ENCODE measurements around the gene FAM25A. TPM values are rescaled to one million over a fixed set of nuclear protein-coding genes. Genes with fewer than 3 reads are reported as not detected.
"Not testable (repeated sequence)": the region's sequence is repeated elsewhere in the genome, so short reads cannot be mapped to it uniquely, and the experiment has no call there.

FAM25A gene
- polyA plus RNA-seq, 1 donor from 2014 or later = not detected

DNA sequence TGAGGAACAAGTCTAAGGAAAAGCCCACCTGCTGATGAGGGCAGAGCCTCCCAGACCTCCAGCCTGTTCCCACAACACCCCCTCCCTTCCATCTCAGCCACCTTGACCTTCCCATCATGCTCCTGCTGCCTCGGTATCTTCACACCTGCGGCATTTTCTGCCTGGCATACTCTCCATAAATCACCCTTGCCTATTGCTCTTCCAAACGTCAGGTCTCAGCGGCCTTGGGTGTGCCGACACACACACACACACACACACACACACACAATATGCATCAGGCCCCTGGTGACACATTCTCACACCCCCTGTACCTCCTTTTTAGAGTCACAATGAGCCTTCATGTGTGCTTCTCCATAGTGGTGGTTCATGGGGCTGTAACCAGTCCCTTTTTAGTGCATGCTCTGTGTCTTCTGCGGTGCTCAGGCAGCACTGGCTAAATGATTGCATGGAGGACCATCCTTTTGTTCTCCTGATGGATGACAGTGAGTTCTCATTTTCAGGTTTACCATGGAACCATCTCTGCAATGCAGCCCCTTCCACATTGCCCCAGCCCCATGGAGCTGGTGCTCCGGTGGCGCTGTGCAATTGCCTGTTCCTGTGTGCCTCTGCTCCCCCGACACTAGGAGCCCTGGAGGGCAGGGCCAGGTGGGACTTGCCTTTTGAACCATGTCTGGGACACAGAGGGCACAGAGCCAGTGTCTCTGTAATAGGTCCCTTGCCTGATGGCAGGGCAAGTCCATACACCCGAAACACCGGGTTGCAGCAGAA, 47.3 kb upstream of the FAM25A start (continued):
- no peak for TF ChIP-seq REST (IDR thresholded peaks at IDR 0.05; ENCODE audit: borderline replicate concordance)

- Histone ChIP-seq H4K20me1 (ENCODE audit: insufficient read depth) (no peaks in the 10 kb centered on the region), H2AFZ (ENCODE audit: low read depth, low read length) (no peak overlapping the region), H3K9ac (ENCODE audit: low read length) (no peak overlapping the region), H3K27ac (ENCODE audit: low read length) (no peak overlapping the region), H3K9me3 (ENCODE audit: low read length) (no peaks in the 10 kb centered on the region), H3K79me2 (replicated peaks; ENCODE audit: insufficient read depth, low read length) (no peaks in the 10 kb centered on the region), H3F3A (ENCODE audit: insufficient read depth, low read length, poor library complexity, severe bottlenecking) (no peaks in the 10 kb centered on the region), H3K36me3 (ENCODE audit: insufficient read depth, low read length) (no peaks in the 10 kb centered on the region), H3K4me2 (ENCODE audit: low read length) (no peak overlapping the region), H3K9me2 (ENCODE audit: insufficient read depth, low read length) (no peaks in the 10 kb centered on the region), H3K27me3 (ENCODE audit: insufficient read depth, low read depth, low read length) (peaks cover 17% of the 10 kb centered on the region), H3K4me3 (ENCODE audit: low read length) (no peak overlapping the region)
- TF ChIP-seq SMC3 (conservative IDR thresholded peaks at IDR 0.05; ENCODE audit: poor library complexity) = no peak
- TF ChIP-seq POLR2AphosphoS5 (IDR thresholded peaks at IDR 0.05) = no peak
- no peak for TF ChIP-seq REST (IDR thresholded peaks at IDR 0.05; ENCODE audit: borderline replicate concordance)
- no peak for TF ChIP-seq TAF1 (IDR thresholded peaks at IDR 0.05; ENCODE audit: low read depth)
Measured at GRCh38 chr10:86974484-86974883, 45.6 kb upstream of the FAM25A start.

- H3K27me3 ChIP-seq (ENCODE audit: insufficient read depth, low read depth, low read length) = peaks cover 5% of the 10 kb centered on the region
- TF ChIP-seq POLR2AphosphoS5 (IDR thresholded peaks at IDR 0.05) (no peak), EZH2 (IDR thresholded peaks at IDR 0.05; ENCODE audit: borderline replicate concordance, insufficient read depth, low read length, poor library complexity, severe bottlenecking) (no peak), RAD21 (conservative IDR thresholded peaks at IDR 0.05) (no peak), EP300 (conservative IDR thresholded peaks at IDR 0.05; ENCODE audit: poor library complexity, severe bottlenecking) (no peak), TAF1 (IDR thresholded peaks at IDR 0.05; ENCODE audit: low read depth) (no peak), REST (IDR thresholded peaks at IDR 0.05; ENCODE audit: borderline replicate concordance) (no peak)
- no peaks in the 10 kb centered on the region for H4K20me1 ChIP-seq (ENCODE audit: insufficient read depth)
- no peak overlapping the region for H3K27ac ChIP-seq (ENCODE audit: low read length)
- no peaks in the 10 kb centered on the region for H3K9me2 ChIP-seq (ENCODE audit: insufficient read depth, low read length)
- no peak overlapping the region for H3K9ac ChIP-seq (ENCODE audit: low read length)
- no peaks in the 10 kb centered on the region for H3K9me3 ChIP-seq (ENCODE audit: low read length)
- H3K4me2 ChIP-seq (ENCODE audit: low read length) = no peak overlapping the region
- H3K79me2 ChIP-seq (replicated peaks; ENCODE audit: insufficient read depth, low read length) = no peaks in the 10 kb centered on the region
- H3F3A ChIP-seq (ENCODE audit: insufficient read depth, low read length, poor library complexity, severe bottlenecking) = no peaks in the 10 kb centered on the region
- H3K36me3 ChIP-seq (ENCODE audit: insufficient read depth, low read length) = no peaks in the 10 kb centered on the region
- no peak overlapping the region for H2AFZ ChIP-seq (ENCODE audit: low read depth, low read length)
- no peak overlapping the region for H3K4me3 ChIP-seq (ENCODE audit: low read length)
Measured at GRCh38 chr10:86976362-86977056, 43.6 kb upstream of the FAM25A start.

GRCh38 chr10:86978457-86978856, 41.6 kb upstream of the FAM25A start:
- H3K4me2 ChIP-seq (ENCODE audit: low read length); H3K9ac ChIP-seq (ENCODE audit: low read length); H3K79me2 ChIP-seq (replicated peaks; ENCODE audit: insufficient read depth, low read length); H3F3A ChIP-seq (ENCODE audit: insufficient read depth, low read length, poor library complexity, severe bottlenecking); H3K36me3 ChIP-seq (ENCODE audit: insufficient read depth, low read length); H3K9me3 ChIP-seq (ENCODE audit: low read length); H3K27ac ChIP-seq (ENCODE audit: low read length); H3K4me3 ChIP-seq (ENCODE audit: low read length); H3K9me2 ChIP-seq (ENCODE audit: insufficient read depth, low read length); H2AFZ ChIP-seq (ENCODE audit: low read depth, low read length); H3K27me3 ChIP-seq (ENCODE audit: insufficient read depth, low read depth, low read length); H4K20me1 ChIP-seq (ENCODE audit: insufficient read depth): not testable (repeated sequence)
